Measurements from ENCODE around the gene FAM170B. TPM values are rescaled to one million over a fixed set of nuclear protein-coding genes. Genes with fewer than 3 reads are reported as not detected.

FAM170B gene
- total RNA-seq, 5 donors from 2014 or later (not counting 1 experiment from before 2014, with no cell fraction given) = 0.16 TPM; not detected in 4

GRCh38 chr10:49177391-49178355 is 43.9 kb upstream of the FAM170B start:
- POLR2A ChIA-PET = no interaction called here
- ATAC-seq (replicated peaks in 1 of 4) = peak; percentile 48 to 76 (median 55)
- H3K27ac ChIP-seq (ENCODE audit: low read length) = peak overlapping the region; percentile 28

GRCh38 chr10:49176310-49177268 is 42.8 kb upstream of the FAM170B start:
- H3K4me3 Mint-ChIP-seq = no peak overlapping the region
- peak overlapping the region in 1 of 2 donors; percentile 83 for H3K27ac Mint-ChIP-seq
- ChIA-PET POLR2A (no interaction called here), CTCF (no interaction called here)
- Histone ChIP-seq H3K27ac (ENCODE audit: low read length) (peak overlapping the region; percentile 28), H3K4me1 (ENCODE audit: control insufficient read depth in 1 of 2, extremely low read depth in 1 of 2, insufficient read depth in 2 of 2, low read length in 2 of 2) (peaks cover 0 to 37% of the 10 kb centered on the region in 2 experiments), H3K4me3 (ENCODE audit: control insufficient read depth in 1 of 2, extremely low read depth in 1 of 2, low read length in 1 of 2) (no peak overlapping the region), H3K9me3 (no peaks in the 10 kb centered on the region), H3K27me3 (replicated peaks in 1 of 2; ENCODE audit: control insufficient read depth in 2 of 2, extremely low read depth in 1 of 2, insufficient read depth in 2 of 2, low read length in 1 of 2) (peaks cover 0 to 5% of the 10 kb centered on the region in 2 experiments), H3K36me3 (ENCODE audit: control insufficient read depth in 2 of 2, extremely low read depth in 1 of 2, insufficient read depth in 1 of 2, low read length in 1 of 2) (no peaks in the 10 kb centered on the region)
- peaks cover 5 to 76% (median 26%) of the 10 kb centered on the region in 3 donors for H3K4me1 Mint-ChIP-seq
- peaks cover 0 to 7% of the 10 kb centered on the region in 2 donors for H3K27me3 Mint-ChIP-seq
- no peaks in the 10 kb centered on the region for H3K9me3 Mint-ChIP-seq
- H3K36me3 Mint-ChIP-seq = no peaks in the 10 kb centered on the region
- ATAC-seq (replicated peaks in 1 of 4) (no peak), DNase-seq (no peak)
- 90% methylated on average over 15 of the region's 19 CpGs for WGBS (ENCODE audit: insufficient coverage)

More at GRCh38 chr10:49177391-49178355, 43.9 kb upstream of the FAM170B start:
- peaks cover 0 to 7% of the 10 kb centered on the region in 2 donors for H3K27me3 Mint-ChIP-seq
- Histone ChIP-seq H3K27me3 (replicated peaks in 1 of 2; ENCODE audit: control insufficient read depth in 2 of 2, extremely low read depth in 1 of 2, insufficient read depth in 2 of 2, low read length in 1 of 2) (peaks cover 0 to 5% of the 10 kb centered on the region in 2 experiments), H3K4me3 (ENCODE audit: control insufficient read depth in 1 of 2, extremely low read depth in 1 of 2, low read length in 1 of 2) (no peak overlapping the region), H3K4me1 (ENCODE audit: control insufficient read depth in 1 of 2, extremely low read depth in 1 of 2, insufficient read depth in 2 of 2, low read length in 2 of 2) (peaks cover 0 to 37% of the 10 kb centered on the region in 2 experiments), H3K9me3 (no peaks in the 10 kb centered on the region), H3K36me3 (ENCODE audit: control insufficient read depth in 2 of 2, extremely low read depth in 1 of 2, insufficient read depth in 1 of 2, low read length in 1 of 2) (no peaks in the 10 kb centered on the region)
- WGBS (ENCODE audit: insufficient coverage) = 45% methylated on average over 4 of the region's 9 CpGs
- peak overlapping the region; percentile 75 to 83 for H3K27ac Mint-ChIP-seq
- no peaks in the 10 kb centered on the region for H3K36me3 Mint-ChIP-seq
- H3K4me1 Mint-ChIP-seq = peaks cover 5 to 75% (median 29%) of the 10 kb centered on the region in 3 donors
- DNase-seq = peak in 10 of 35 experiments; percentile 6 to 62 (median 30)
- peak overlapping the region in 1 of 3 donors; percentile 10 for H3K4me3 Mint-ChIP-seq
- H3K9me3 Mint-ChIP-seq = no peaks in the 10 kb centered on the region
- CTCF ChIA-PET = no interaction called here

GRCh38 chr10:49175587-49176309 is 41.9 kb upstream of the FAM170B start:
- ATAC-seq (replicated peaks in 1 of 4) (no peak), DNase-seq (no peak)
- peaks cover 0 to 37% of the 10 kb centered on the region in 2 experiments for H3K4me1 ChIP-seq (ENCODE audit: control insufficient read depth in 1 of 2, extremely low read depth in 1 of 2, insufficient read depth in 2 of 2, low read length in 2 of 2)
- ChIA-PET POLR2A (no interaction called here), CTCF (interaction anchor here in 1 of 2 donors (0.6 kb wide), 1 partner anchor 45 kb away, joined by 3 read pairs; no protein-coding TSS in a partner anchor)
- Mint-ChIP-seq H3K4me3 (no peak overlapping the region), H3K4me1 (peaks cover 5 to 71% (median 24%) of the 10 kb centered on the region in 3 donors), H3K27me3 (peaks cover 0 to 7% of the 10 kb centered on the region in 2 donors), H3K9me3 (no peaks in the 10 kb centered on the region), H3K36me3 (no peaks in the 10 kb centered on the region), H3K27ac (no peak overlapping the region)
- no peaks in the 10 kb centered on the region for H3K9me3 ChIP-seq
- no peaks in the 10 kb centered on the region for H3K36me3 ChIP-seq (ENCODE audit: control insufficient read depth in 2 of 2, extremely low read depth in 1 of 2, insufficient read depth in 1 of 2, low read length in 1 of 2)
- 91% methylated on average over 4 of the region's 8 CpGs for WGBS (ENCODE audit: insufficient coverage)
- no peak overlapping the region for H3K4me3 ChIP-seq (ENCODE audit: control insufficient read depth in 1 of 2, extremely low read depth in 1 of 2, low read length in 1 of 2)
- H3K27ac ChIP-seq (ENCODE audit: low read length) = no peak overlapping the region
- peaks cover 0 to 5% of the 10 kb centered on the region in 2 experiments for H3K27me3 ChIP-seq (replicated peaks in 1 of 2; ENCODE audit: control insufficient read depth in 2 of 2, extremely low read depth in 1 of 2, insufficient read depth in 2 of 2, low read length in 1 of 2)

- H3K4me3 ChIP-seq (ENCODE audit: control insufficient read depth in 1 of 2, extremely low read depth in 1 of 2, low read length in 1 of 2) = no peak overlapping the region
- no peaks in the 10 kb centered on the region for H3K36me3 ChIP-seq (ENCODE audit: control insufficient read depth in 2 of 2, extremely low read depth in 1 of 2, insufficient read depth in 1 of 2, low read length in 1 of 2)
- ChIA-PET POLR2A (no interaction called here), CTCF (no interaction called here)
- peaks cover 0 to 8% of the 10 kb centered on the region in 2 experiments for H3K27me3 ChIP-seq (replicated peaks in 1 of 2; ENCODE audit: control insufficient read depth in 2 of 2, extremely low read depth in 1 of 2, insufficient read depth in 2 of 2, low read length in 1 of 2)
- DNase-seq (no peak), ATAC-seq (replicated peaks in 1 of 4) (no peak)
- Mint-ChIP-seq H3K27ac (no peak overlapping the region), H3K4me1 (peaks cover 5 to 64% (median 19%) of the 10 kb centered on the region in 3 donors), H3K27me3 (peaks cover 0 to 7% of the 10 kb centered on the region in 2 donors), H3K9me3 (no peaks in the 10 kb centered on the region), H3K4me3 (no peak overlapping the region), H3K36me3 (no peaks in the 10 kb centered on the region)
- 85% methylated on average over 9 of the region's 10 CpGs for WGBS (ENCODE audit: insufficient coverage)
- H3K4me1 ChIP-seq (ENCODE audit: control insufficient read depth in 1 of 2, extremely low read depth in 1 of 2, insufficient read depth in 2 of 2, low read length in 2 of 2) = peaks cover 0 to 37% of the 10 kb centered on the region in 2 experiments
- no peak overlapping the region for H3K27ac ChIP-seq (ENCODE audit: low read length)
- no peaks in the 10 kb centered on the region for H3K9me3 ChIP-seq
Observed at GRCh38 chr10:49174926-49175500, 41.2 kb upstream of the FAM170B start.

GRCh38 chr10:49174261-49174925 is 40.6 kb upstream of the FAM170B start:
- Histone ChIP-seq H3K4me1 (ENCODE audit: control insufficient read depth in 1 of 2, extremely low read depth in 1 of 2, insufficient read depth in 2 of 2, low read length in 2 of 2) (peaks cover 0 to 32% of the 10 kb centered on the region in 2 experiments), H3K9me3 (no peaks in the 10 kb centered on the region), H3K36me3 (ENCODE audit: control insufficient read depth in 2 of 2, extremely low read depth in 1 of 2, insufficient read depth in 1 of 2, low read length in 1 of 2) (no peaks in the 10 kb centered on the region), H3K4me3 (ENCODE audit: control insufficient read depth in 1 of 2, extremely low read depth in 1 of 2, low read length in 1 of 2) (no peak overlapping the region), H3K27me3 (replicated peaks in 1 of 2; ENCODE audit: control insufficient read depth in 2 of 2, extremely low read depth in 1 of 2, insufficient read depth in 2 of 2, low read length in 1 of 2) (peaks cover 0 to 8% of the 10 kb centered on the region in 2 experiments), H3K27ac (ENCODE audit: low read length) (no peak overlapping the region)
- DNase-seq (no peak), ATAC-seq (replicated peaks in 1 of 4) (no peak)
- peaks cover 5 to 62% (median 19%) of the 10 kb centered on the region in 3 donors for H3K4me1 Mint-ChIP-seq
- H3K4me3 Mint-ChIP-seq = no peak overlapping the region
- H3K27me3 Mint-ChIP-seq = peaks cover 0 to 7% of the 10 kb centered on the region in 2 donors
- 74% methylated on average over 14 of the region's 15 CpGs for WGBS (ENCODE audit: insufficient coverage)
- no peaks in the 10 kb centered on the region for H3K9me3 Mint-ChIP-seq
- ChIA-PET CTCF (no interaction called here), POLR2A (no interaction called here)
- no peak overlapping the region for H3K27ac Mint-ChIP-seq
- H3K36me3 Mint-ChIP-seq = no peaks in the 10 kb centered on the region

Measured in T-cell (primary cell).